Tibial artery (tissue), 4 donors: ENCODE results near the gene NXT1.

Experiments
- DNase-seq, 2 donors: peaks; one replicate each; pipeline ENCODE4 v3.0.0-alpha.2; 2019
- H3K27ac ChIP-seq, 2 donors: fragments of 200-600 bp; sonication (generic) in 1 of 2; 1 replicate in 1 of 2; 2 replicates in 1 of 2; pipeline ENCODE4 v1.5.1; 2018 to 2019; ENCODE audit warnings: mild to moderate bottlenecking in 1 of 2
- H3K27me3 ChIP-seq, 2 donors: fragments of 200-600 bp; sonication (generic) in 1 of 2; one replicate each; pipeline versions ENCODE4 v1.5.1 to v1.6.0; 2016 to 2019
- H3K36me3 ChIP-seq, 3 donors: fragments of 200-600 bp; sonication (generic) in 2 of 3; one replicate each; pipeline ENCODE4 v1.5.1; 2016 to 2019; ENCODE audit warnings: mild to moderate bottlenecking in 2 of 3
- H3K4me1 ChIP-seq, 4 donors: fragments of 200-600 bp; sonication (generic) in 2 of 4; 1 replicate in 3 of 4; 2 replicates in 1 of 4; pipeline ENCODE4 v1.5.1; 2016 to 2019
- H3K4me3 ChIP-seq, 2 donors: fragments of 200-600 bp; sonication (generic) in 1 of 2; 1 replicate in 1 of 2; 2 replicates in 1 of 2; pipeline ENCODE4 v1.5.1; 2018 to 2019; ENCODE audit warnings: mild to moderate bottlenecking in 2 of 2
- H3K9me3 ChIP-seq, 3 donors: fragments of 200-600 bp; sonication (generic) in 1 of 3; one replicate each; pipeline ENCODE4 v1.5.1; 2016 to 2019
- intact Hi-C: fragments of 100-400 bp; cut with DNase I; formaldehyde crosslinking; loops from one replicate; pipeline ENCODE4 v1.15.0; 2023; ENCODE audit warnings: low total_unique reads
- TF ChIP-seq, protein P1 (sequence below), 2 experiments: fragments of 200-600 bp in 1 of 2; fragments of 450-650 bp in 1 of 2; IDR thresholded peaks; one replicate each; pipeline ENCODE4 v1.5.1; 2017 to 2019; ENCODE audit warnings: antibody characterized with exemption in 2 of 2, mild to moderate bottlenecking in 1 of 2, moderate library complexity in 1 of 2

The NXT1 gene

GRCh38 chr20:23311947-23312506, 38.6 kb upstream of the NXT1 start:
- intact Hi-C loops: no loop called here
- Histone ChIP-seq H3K27ac (no peak overlapping the region), H3K36me3 (no peaks in the 10 kb centered on the region), H3K4me1 (no peaks in the 10 kb centered on the region), H3K9me3 (no peaks in the 10 kb centered on the region), H3K27me3 (no peaks in the 10 kb centered on the region), H3K4me3 (no peak overlapping the region)
- no peak for DNase-seq
- TF ChIP-seq, protein P1, sequence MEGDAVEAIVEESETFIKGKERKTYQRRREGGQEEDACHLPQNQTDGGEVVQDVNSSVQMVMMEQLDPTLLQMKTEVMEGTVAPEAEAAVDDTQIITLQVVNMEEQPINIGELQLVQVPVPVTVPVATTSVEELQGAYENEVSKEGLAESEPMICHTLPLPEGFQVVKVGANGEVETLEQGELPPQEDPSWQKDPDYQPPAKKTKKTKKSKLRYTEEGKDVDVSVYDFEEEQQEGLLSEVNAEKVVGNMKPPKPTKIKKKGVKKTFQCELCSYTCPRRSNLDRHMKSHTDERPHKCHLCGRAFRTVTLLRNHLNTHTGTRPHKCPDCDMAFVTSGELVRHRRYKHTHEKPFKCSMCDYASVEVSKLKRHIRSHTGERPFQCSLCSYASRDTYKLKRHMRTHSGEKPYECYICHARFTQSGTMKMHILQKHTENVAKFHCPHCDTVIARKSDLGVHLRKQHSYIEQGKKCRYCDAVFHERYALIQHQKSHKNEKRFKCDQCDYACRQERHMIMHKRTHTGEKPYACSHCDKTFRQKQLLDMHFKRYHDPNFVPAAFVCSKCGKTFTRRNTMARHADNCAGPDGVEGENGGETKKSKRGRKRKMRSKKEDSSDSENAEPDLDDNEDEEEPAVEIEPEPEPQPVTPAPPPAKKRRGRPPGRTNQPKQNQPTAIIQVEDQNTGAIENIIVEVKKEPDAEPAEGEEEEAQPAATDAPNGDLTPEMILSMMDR (IDR thresholded peaks at IDR 0.05): no peak

GRCh38 chr20:23313271-23313670, 37.3 kb upstream of the NXT1 start:
- no peak for DNase-seq
- TF ChIP-seq, protein P1 (IDR thresholded peaks at IDR 0.05): no peak
- Histone ChIP-seq H3K4me1 (no peaks in the 10 kb centered on the region), H3K36me3 (no peaks in the 10 kb centered on the region), H3K4me3 (no peak overlapping the region), H3K9me3 (no peaks in the 10 kb centered on the region), H3K27ac (no peak overlapping the region), H3K27me3 (no peaks in the 10 kb centered on the region)
- intact Hi-C loops: no loop called here

DNA sequence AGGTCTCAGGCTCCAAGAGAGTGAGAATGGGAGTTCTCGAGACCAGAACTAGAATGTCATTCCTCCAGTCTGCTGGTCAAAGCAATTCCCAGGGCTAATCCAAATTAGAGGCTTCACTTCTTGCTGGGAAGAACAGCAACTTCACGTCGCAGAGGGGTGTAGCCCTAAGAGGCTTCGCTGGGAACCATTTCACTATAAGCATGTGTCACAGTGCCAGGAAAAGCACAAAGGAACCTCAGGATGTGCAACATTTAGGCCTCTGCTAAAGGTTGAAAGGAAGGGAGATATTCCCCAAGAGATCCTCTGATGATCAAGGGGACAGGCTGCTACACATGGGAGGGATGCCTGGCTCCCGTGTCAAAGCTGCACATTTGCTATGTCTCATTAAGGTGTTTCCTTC, 35.9 kb upstream of the NXT1 start:
- no peaks in the 10 kb centered on the region for H3K9me3 ChIP-seq
- intact Hi-C loops: no loop called here
- DNase-seq: no peak
- H3K27me3 ChIP-seq: no peaks in the 10 kb centered on the region
- H3K36me3 ChIP-seq: no peaks in the 10 kb centered on the region
- no peak overlapping the region for H3K4me3 ChIP-seq
- no peaks in the 10 kb centered on the region for H3K4me1 ChIP-seq
- TF ChIP-seq, protein P1 (IDR thresholded peaks at IDR 0.05): no peak
- H3K27ac ChIP-seq: no peak overlapping the region

DNA sequence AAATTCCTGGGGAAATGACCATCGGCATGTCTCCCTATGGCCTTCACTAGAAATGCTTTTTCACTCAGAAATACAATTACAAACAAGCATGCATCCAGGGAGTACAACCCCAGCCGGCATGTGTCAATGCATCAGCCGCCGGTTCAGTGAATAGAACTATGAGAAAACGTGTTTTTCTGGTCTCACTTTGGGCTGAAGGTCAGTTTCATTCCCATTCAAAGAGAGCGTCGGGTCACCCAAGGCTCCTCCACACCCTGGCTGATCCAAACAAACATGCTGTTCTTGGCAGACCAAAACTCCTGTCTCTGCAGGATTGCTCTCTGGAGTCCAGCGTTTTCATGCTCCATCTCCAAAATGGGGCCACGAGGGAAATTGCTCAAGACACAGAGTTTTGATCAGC, 35.5 kb upstream of the NXT1 start:
- Histone ChIP-seq H3K4me1 (no peaks in the 10 kb centered on the region), H3K27me3 (no peaks in the 10 kb centered on the region), H3K36me3 (no peaks in the 10 kb centered on the region), H3K4me3 (no peak overlapping the region), H3K27ac (no peak overlapping the region), H3K9me3 (no peaks in the 10 kb centered on the region)
- intact Hi-C loops: no loop called here
- TF ChIP-seq, protein P1 (IDR thresholded peaks at IDR 0.05): no peak
- DNase-seq: peak; percentile 73 to 77

- intact Hi-C loops: no loop called here
- TF ChIP-seq, protein P1 (IDR thresholded peaks at IDR 0.05): no peak
Measured at GRCh38 chr20:23316626-23317025, 34.0 kb upstream of the NXT1 start.

DNA sequence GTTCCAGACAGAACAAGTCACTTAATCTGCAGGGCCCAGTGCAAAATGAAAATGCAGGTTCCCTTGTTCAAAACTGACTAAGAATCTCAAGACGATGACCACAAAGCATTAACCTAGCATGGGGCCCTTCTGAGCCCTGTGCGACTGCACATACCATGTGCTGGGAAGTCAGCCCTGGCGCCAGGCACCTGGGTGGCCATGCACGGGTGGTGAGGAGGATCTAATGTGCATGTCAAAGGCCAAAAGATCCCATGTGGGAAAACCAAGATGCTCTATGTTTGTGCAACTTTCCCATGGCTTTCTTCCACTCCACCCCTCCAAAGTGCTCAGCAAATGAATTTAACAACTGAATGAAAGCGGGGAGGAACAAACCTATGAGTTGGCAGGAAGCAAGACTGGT, 33.5 kb upstream of the NXT1 start:
- Histone ChIP-seq H3K4me1 (no peaks in the 10 kb centered on the region), H3K36me3 (no peaks in the 10 kb centered on the region), H3K27me3 (peaks cover 0 to 3% of the 10 kb centered on the region in 2 donors), H3K4me3 (no peak overlapping the region), H3K9me3 (no peaks in the 10 kb centered on the region), H3K27ac (no peak overlapping the region)
- TF ChIP-seq, protein P1 (IDR thresholded peaks at IDR 0.05): no peak
- no peak for DNase-seq
- intact Hi-C loops: no loop called here

More at GRCh38 chr20:23316626-23317025, 34.0 kb upstream of the NXT1 start:
- peaks cover 0 to 3% of the 10 kb centered on the region in 2 donors for H3K27me3 ChIP-seq
- no peak for DNase-seq
- no peaks in the 10 kb centered on the region for H3K36me3 ChIP-seq
- no peaks in the 10 kb centered on the region for H3K4me1 ChIP-seq
- H3K9me3 ChIP-seq: no peaks in the 10 kb centered on the region
- no peak overlapping the region for H3K27ac ChIP-seq
- no peak overlapping the region for H3K4me3 ChIP-seq
